ENCODE measurements around the gene ADAM15. TPM values are rescaled to one million over a fixed set of nuclear protein-coding genes. Genes with fewer than 3 reads are reported as not detected.
A peak's percentile ranks its signal among the peaks of the same experiment; 100 is the strongest.

ADAM15 gene
- total and polyA plus RNA-seq, 2 experiments from 2014 or later = 19.5 to 25.2 TPM

DNA sequence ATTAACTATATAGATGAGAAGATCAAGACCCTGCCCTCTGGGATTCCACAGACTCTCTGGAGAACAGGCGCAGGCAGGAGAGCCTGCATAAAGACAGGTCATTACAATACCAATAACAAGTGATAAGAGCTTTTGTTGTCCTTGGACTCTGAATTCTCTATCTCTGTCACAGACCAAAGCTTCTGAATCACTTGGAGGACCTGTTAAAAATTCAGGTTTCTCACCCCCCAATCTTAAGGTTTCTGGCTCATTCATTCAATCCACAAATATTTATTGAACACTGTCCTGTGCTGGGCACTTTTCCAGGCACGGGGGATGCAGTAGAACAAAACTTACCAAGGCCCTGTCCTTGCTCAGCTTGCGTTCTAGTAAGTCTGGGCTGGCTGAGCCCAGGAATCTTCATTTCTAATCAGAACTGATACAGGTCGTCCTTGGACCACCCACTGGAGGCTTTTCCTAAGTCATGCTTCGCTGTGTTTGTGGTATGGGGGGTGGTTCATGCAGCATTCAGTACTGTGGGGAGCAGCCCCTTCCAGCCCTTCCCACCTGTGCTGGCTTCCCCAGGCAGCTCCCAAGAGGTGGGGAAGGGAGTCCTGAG, 13.8 kb downstream of the ADAM15 start:
- Histone ChIP-seq H3K27me3 (no peaks in the 10 kb centered on the region), H3K4me1 (ENCODE audit: low read depth) (peaks cover 13% of the 10 kb centered on the region), H3K4me3 (peak overlapping the region; percentile 91), H3K27ac (no peak overlapping the region), H3K9me3 (ENCODE audit: low read depth) (no peaks in the 10 kb centered on the region), H3K36me3 (no peaks in the 10 kb centered on the region)
- no peak for DNase-seq (ENCODE audit: low read depth in 1 of 2, low spot score in 1 of 2)
- TF ChIP-seq, protein P1, sequence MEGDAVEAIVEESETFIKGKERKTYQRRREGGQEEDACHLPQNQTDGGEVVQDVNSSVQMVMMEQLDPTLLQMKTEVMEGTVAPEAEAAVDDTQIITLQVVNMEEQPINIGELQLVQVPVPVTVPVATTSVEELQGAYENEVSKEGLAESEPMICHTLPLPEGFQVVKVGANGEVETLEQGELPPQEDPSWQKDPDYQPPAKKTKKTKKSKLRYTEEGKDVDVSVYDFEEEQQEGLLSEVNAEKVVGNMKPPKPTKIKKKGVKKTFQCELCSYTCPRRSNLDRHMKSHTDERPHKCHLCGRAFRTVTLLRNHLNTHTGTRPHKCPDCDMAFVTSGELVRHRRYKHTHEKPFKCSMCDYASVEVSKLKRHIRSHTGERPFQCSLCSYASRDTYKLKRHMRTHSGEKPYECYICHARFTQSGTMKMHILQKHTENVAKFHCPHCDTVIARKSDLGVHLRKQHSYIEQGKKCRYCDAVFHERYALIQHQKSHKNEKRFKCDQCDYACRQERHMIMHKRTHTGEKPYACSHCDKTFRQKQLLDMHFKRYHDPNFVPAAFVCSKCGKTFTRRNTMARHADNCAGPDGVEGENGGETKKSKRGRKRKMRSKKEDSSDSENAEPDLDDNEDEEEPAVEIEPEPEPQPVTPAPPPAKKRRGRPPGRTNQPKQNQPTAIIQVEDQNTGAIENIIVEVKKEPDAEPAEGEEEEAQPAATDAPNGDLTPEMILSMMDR (IDR thresholded peaks at IDR 0.05; ENCODE audit: low read depth, low read length) = no peak

DNA sequence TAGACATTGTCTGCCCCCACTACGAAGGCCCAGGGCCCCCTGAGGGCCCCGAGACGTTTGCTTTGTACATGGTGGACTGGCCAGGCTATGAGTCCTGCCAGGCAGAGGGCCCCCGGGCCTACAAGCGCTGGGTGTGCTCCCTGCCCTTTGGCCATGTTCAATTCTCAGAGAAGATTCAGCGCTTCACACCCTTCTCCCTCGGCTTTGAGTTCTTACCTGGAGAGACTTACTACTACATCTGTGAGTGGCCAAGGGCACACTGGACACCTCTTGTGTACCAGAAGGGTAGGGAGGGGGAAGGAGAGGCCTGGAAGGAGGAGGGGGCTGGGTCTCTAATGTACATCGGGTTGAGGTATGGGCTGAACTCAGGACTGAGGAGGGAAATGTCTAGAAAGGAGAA, 15.7 kb downstream of the ADAM15 start:
- TF ChIP-seq, protein P1 (IDR thresholded peaks at IDR 0.05; ENCODE audit: low read depth, low read length) = no peak
- Histone ChIP-seq H3K27ac (no peak overlapping the region), H3K36me3 (no peaks in the 10 kb centered on the region), H3K27me3 (no peaks in the 10 kb centered on the region), H3K4me1 (ENCODE audit: low read depth) (peaks cover 24% of the 10 kb centered on the region), H3K4me3 (no peak overlapping the region), H3K9me3 (ENCODE audit: low read depth) (no peaks in the 10 kb centered on the region)
- DNase-seq (ENCODE audit: low read depth in 1 of 2, low spot score in 1 of 2) = no peak

DNA sequence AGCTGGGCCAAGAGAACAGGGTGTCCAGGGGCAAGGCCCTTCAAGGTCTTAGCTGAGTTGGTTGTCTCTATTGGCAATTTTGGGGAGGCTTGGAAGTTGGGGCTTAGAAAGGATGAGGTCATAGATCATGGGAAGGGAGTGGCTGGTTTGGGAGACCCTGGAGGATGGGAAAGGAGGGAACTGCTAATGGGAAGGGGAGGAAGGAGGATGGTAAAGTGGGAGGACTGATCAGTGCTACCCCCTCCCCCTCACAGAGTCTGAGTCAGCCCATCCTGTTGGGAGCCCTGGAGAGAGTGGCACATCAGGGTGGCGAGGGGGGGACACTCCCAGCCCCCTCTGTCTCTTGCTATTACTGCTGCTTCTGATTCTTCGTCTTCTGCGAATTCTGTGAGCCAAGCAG, 17.5 kb downstream of the ADAM15 start:
- Histone ChIP-seq H3K4me3 (no peak overlapping the region), H3K9me3 (ENCODE audit: low read depth) (no peaks in the 10 kb centered on the region), H3K27ac (no peak overlapping the region), H3K36me3 (no peaks in the 10 kb centered on the region), H3K4me1 (ENCODE audit: low read depth) (peaks cover 21% of the 10 kb centered on the region), H3K27me3 (peaks cover 3% of the 10 kb centered on the region)
- no peak for DNase-seq (ENCODE audit: low read depth in 1 of 2, low spot score in 1 of 2)
- TF ChIP-seq, protein P1 (IDR thresholded peaks at IDR 0.05; ENCODE audit: low read depth, low read length) = no peak

DNA sequence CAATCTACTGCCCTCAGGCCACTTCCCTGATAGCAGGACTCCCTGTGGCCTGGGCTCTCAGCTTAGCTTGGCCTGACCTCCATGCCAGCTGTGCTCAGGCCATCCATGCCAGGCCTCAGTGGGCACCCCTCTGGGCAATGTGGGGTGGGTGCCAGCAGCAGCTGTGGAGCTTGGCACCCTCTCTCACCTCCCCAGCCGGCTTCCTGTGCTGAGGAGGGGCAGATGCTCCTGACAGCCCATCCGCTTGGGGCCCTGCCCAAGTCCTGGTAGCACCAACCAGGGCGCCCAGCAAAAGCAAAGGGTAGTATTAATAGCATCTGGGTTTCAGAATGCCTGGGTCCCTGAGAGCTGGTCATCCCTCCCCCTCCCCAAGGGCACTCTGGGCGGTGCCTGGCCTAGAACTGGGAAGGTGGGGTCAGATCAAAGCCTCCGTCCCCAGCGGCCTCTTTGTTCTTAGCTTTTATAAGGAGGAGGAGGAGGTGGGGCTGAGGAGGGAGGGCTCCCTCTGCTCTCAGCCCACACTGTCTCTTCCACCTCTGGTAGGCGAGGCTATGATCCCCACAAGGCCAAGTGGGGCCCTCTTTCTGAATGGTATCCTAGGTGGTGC, 18.5 kb downstream of the ADAM15 start:
- H3K27ac ChIP-seq = no peak overlapping the region
- H3K4me3 ChIP-seq = no peak overlapping the region
- H3K27me3 ChIP-seq = peaks cover 3% of the 10 kb centered on the region
- H3K9me3 ChIP-seq (ENCODE audit: low read depth) = no peaks in the 10 kb centered on the region
- TF ChIP-seq, protein P1 (IDR thresholded peaks at IDR 0.05; ENCODE audit: low read depth, low read length) = no peak
- no peak for DNase-seq (ENCODE audit: low read depth in 1 of 2, low spot score in 1 of 2)
- peaks cover 17% of the 10 kb centered on the region for H3K4me1 ChIP-seq (ENCODE audit: low read depth)
- no peaks in the 10 kb centered on the region for H3K36me3 ChIP-seq

DNA sequence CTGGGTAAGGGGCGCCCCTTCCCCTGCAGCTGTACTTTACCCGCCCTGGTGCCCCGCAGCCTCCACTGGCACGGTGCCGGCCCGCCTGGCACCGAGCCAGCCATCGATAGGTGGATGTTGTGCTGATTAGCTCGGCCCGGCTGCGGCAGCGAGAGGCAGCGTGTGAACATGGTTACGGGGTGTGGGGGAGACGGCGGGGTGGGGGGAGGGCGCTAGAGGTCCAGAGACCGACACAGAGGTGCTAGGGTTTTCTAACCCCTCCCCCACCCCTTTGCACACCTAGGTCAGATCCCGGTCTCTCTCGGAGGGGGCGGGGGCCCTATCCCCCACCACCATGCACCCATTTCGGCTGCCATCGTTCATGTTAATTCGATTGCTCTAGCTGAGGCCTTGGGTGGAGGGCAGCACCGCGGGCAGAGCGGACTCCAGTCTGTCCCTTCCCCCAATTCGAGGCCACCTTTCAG, 19.1 kb downstream of the ADAM15 start:
- H3K4me1 ChIP-seq (ENCODE audit: low read depth) = peaks cover 13% of the 10 kb centered on the region
- TF ChIP-seq, protein P1 (IDR thresholded peaks at IDR 0.05; ENCODE audit: low read depth, low read length) = no peak
- H3K27ac ChIP-seq = no peak overlapping the region
- no peaks in the 10 kb centered on the region for H3K9me3 ChIP-seq (ENCODE audit: low read depth)
- DNase-seq (ENCODE audit: low read depth in 1 of 2, low spot score in 1 of 2) = no peak
- no peaks in the 10 kb centered on the region for H3K36me3 ChIP-seq
- H3K27me3 ChIP-seq = peaks cover 3% of the 10 kb centered on the region
- peak overlapping the region; percentile 21 for H3K4me3 ChIP-seq

All from cardiac muscle cell (in vitro differentiated cells and primary cell).